ENCODE results near the gene RBM10. TPM values are rescaled to one million over a fixed set of nuclear protein-coding genes. Genes with fewer than 3 reads are reported as not detected.
"Not testable (repeated sequence)": the region's sequence is repeated elsewhere in the genome, so short reads cannot be mapped to it uniquely, and the experiment has no call there.

Gene RBM10
- total RNA-seq, 1 donor from 2014 or later: 41.2 TPM

GRCh38 chrX:47129157-47129898 is 15.7 kb upstream of the RBM10 start:
- no peak for TF ChIP-seq CTCF (conservative IDR thresholded peaks at IDR 0.05; ENCODE audit: low read depth, low read length)
- H3K4me3 ChIP-seq (ENCODE audit: low read depth, low read length): peak overlapping the region; percentile 74
- DNase-seq (ENCODE audit: low read depth): peak; percentile 75

- no peak for DNase-seq (ENCODE audit: low read depth)
- no peak for TF ChIP-seq CTCF (conservative IDR thresholded peaks at IDR 0.05; ENCODE audit: low read depth, low read length)
- H3K4me3 ChIP-seq (ENCODE audit: low read depth, low read length): peak overlapping the region; percentile 74
Measured at GRCh38 chrX:47129899-47130358, 15.1 kb upstream of the RBM10 start.

GRCh38 chrX:47133493-47133892 is 11.5 kb upstream of the RBM10 start:
- no peak overlapping the region for H3K4me3 ChIP-seq (ENCODE audit: low read depth, low read length)
- no peak for DNase-seq (ENCODE audit: low read depth)
- no peak for TF ChIP-seq CTCF (conservative IDR thresholded peaks at IDR 0.05; ENCODE audit: low read depth, low read length)

- not testable (repeated sequence) for DNase-seq (ENCODE audit: low read depth); H3K4me3 ChIP-seq (ENCODE audit: low read depth, low read length)
Measured at GRCh38 chrX:47135650-47136049, 9.4 kb upstream of the RBM10 start.

- no peak for TF ChIP-seq CTCF (conservative IDR thresholded peaks at IDR 0.05; ENCODE audit: low read depth, low read length)
- DNase-seq (ENCODE audit: low read depth): no peak
- H3K4me3 ChIP-seq (ENCODE audit: low read depth, low read length): no peak overlapping the region
Measured at GRCh38 chrX:47138171-47138570, 6.8 kb upstream of the RBM10 start.

- TF ChIP-seq CTCF (conservative IDR thresholded peaks at IDR 0.05; ENCODE audit: low read depth, low read length): no peak
- peak overlapping the region; percentile 75 for H3K4me3 ChIP-seq (ENCODE audit: low read depth, low read length)
- no peak for DNase-seq (ENCODE audit: low read depth)
Measured at GRCh38 chrX:47143894-47144625, 961 bp upstream of the RBM10 start.

GRCh38 chrX:47145395-47146120 is 537 bp downstream of the RBM10 start:
- DNase-seq (ENCODE audit: low read depth): no peak
- TF ChIP-seq CTCF (conservative IDR thresholded peaks at IDR 0.05; ENCODE audit: low read depth, low read length): no peak
- H3K4me3 ChIP-seq (ENCODE audit: low read depth, low read length): peak overlapping the region; percentile 75

Measured in epithelial cell of proximal tubule (primary cell).